ENCODE data around the gene PSEN1. TPM values are rescaled to one million over a fixed set of nuclear protein-coding genes. Genes with fewer than 3 reads are reported as not detected.

PSEN1 gene
- total RNA-seq, 1 experiment from 2014 or later, result 26.9 TPM

GRCh38 chr14:73263606-73264005 lies 127.3 kb downstream of the PSEN1 start:
- ChIA-PET POLR2A (no interaction called here), RAD21 (ENCODE audit: low non-redundant PET in 1 of 2, low total read pairs in 2 of 2, uncharacterized antibody in 2 of 2, unreplicated experiment in 2 of 2) (no interaction called here)
- no peaks in the 10 kb centered on the region for H3K36me3 ChIP-seq (ENCODE audit: control insufficient read depth in 1 of 2, insufficient read depth in 2 of 2, low read length in 2 of 2)

More at GRCh38 chr14:73263606-73264005, 127.3 kb downstream of the PSEN1 start:
- ATAC-seq (no peak), DNase-seq (ENCODE audit: low read depth, low spot score) (no peak)
- Histone ChIP-seq H3K4me3 (replicated peaks in 1 of 2; ENCODE audit: low read depth in 1 of 2, low read length in 2 of 2) (no peak overlapping the region), H3K79me2 (ENCODE audit: insufficient read depth, low read length) (no peaks in the 10 kb centered on the region), H3K9ac (ENCODE audit: low read length) (no peak overlapping the region), H3K4me1 (ENCODE audit: control insufficient read depth in 1 of 2, insufficient read depth in 2 of 2, low read length in 2 of 2) (no peaks in the 10 kb centered on the region), H3K27me3 (ENCODE audit: insufficient read depth, low read length) (no peaks in the 10 kb centered on the region), H3K27ac (ENCODE audit: low read depth, low read length) (no peak overlapping the region), H3K4me2 (ENCODE audit: low read length) (no peak overlapping the region), H3K9me2 (ENCODE audit: insufficient read depth) (no peaks in the 10 kb centered on the region), H2AFZ (ENCODE audit: low read depth, low read length, poor library complexity, severe bottlenecking) (no peak overlapping the region), H4K20me1 (ENCODE audit: insufficient read depth) (no peaks in the 10 kb centered on the region), H3K9me3 (ENCODE audit: control insufficient read depth in 1 of 2, insufficient read depth in 1 of 2, low read depth in 1 of 2, low read length in 2 of 2) (no peaks in the 10 kb centered on the region)
- TF ChIP-seq CEBPB (IDR thresholded peaks at IDR 0.05; ENCODE audit: low read depth), result no peak
- TF ChIP-seq EZH2 (IDR thresholded peaks at IDR 0.05), result no peak
- TF ChIP-seq ZFX (IDR thresholded peaks at IDR 0.05), result no peak
- no peak for TF ChIP-seq ZNF274 (IDR thresholded peaks at IDR 0.05; ENCODE audit: low read depth, low read length)
- no peak for TF ChIP-seq CTCF (IDR thresholded peaks at IDR 0.05 in 2 of 3, conservative IDR thresholded peaks at IDR 0.05 in 1 of 3; ENCODE audit: borderline replicate concordance in 1 of 3, insufficient read depth in 1 of 3, low read depth in 2 of 3, low read length in 2 of 3)
- intact Hi-C loops (cut with micrococcal nuclease), result no loop called here
- CTCF ChIA-PET, result interaction anchor here (1.2 kb wide), 1 partner anchor 32 kb away, joined by 3 read pairs; no protein-coding TSS in a partner anchor
- BruUV-seq (replicated peaks), result no TSS peak

Measured in HCT116 (cell line).